ENCODE measurements around the gene CDC34.

Gene CDC34

GRCh38 chr19:498977-499623 lies 32.5 kb upstream of the CDC34 start:
- no peak overlapping the region for H3K27ac ChIP-seq
- no peak for TF ChIP-seq CTCF (conservative IDR thresholded peaks at IDR 0.05)
- TF ChIP-seq ZFX (IDR thresholded peaks at IDR 0.05) = no peak

- H3K27ac ChIP-seq = no peak overlapping the region
- TF ChIP-seq ZFX (IDR thresholded peaks at IDR 0.05) (no peak), CTCF (conservative IDR thresholded peaks at IDR 0.05) (no peak)
These were observed 29.9 kb upstream of the CDC34 start for GRCh38 chr19:501646-502045.

DNA sequence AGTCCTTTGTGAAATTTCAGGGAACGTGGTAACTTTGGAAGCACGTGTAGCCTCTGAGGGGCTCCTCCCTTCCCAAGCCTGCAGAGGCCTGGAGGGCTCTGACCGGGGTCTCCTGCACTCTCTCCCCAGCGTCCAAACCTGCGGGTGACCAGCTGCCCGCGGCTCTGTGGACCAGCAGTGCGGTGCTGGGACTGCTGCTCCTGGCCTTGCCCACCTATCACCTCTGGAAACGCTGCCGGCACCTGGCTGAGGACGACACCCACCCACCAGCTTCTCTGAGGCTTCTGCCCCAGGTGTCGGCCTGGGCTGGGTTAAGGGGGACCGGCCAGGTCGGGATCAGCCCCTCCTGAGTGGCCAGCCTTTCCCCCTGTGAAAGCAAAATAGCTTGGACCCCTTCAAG lies 26.9 kb upstream of the CDC34 start:
- H3K27ac ChIP-seq = no peak overlapping the region
- TF ChIP-seq CTCF (conservative IDR thresholded peaks at IDR 0.05) (no peak), ZFX (IDR thresholded peaks at IDR 0.05) (no peak)

- TF ChIP-seq ZFX (IDR thresholded peaks at IDR 0.05) (no peak; the same call in 1 of the 2 replicates), CTCF (conservative IDR thresholded peaks at IDR 0.05) (peak; percentile 98)
- peak overlapping the region; percentile 93 for H3K27ac ChIP-seq
These were observed 24.9 kb upstream of the CDC34 start for GRCh38 chr19:506404-507285.

DNA sequence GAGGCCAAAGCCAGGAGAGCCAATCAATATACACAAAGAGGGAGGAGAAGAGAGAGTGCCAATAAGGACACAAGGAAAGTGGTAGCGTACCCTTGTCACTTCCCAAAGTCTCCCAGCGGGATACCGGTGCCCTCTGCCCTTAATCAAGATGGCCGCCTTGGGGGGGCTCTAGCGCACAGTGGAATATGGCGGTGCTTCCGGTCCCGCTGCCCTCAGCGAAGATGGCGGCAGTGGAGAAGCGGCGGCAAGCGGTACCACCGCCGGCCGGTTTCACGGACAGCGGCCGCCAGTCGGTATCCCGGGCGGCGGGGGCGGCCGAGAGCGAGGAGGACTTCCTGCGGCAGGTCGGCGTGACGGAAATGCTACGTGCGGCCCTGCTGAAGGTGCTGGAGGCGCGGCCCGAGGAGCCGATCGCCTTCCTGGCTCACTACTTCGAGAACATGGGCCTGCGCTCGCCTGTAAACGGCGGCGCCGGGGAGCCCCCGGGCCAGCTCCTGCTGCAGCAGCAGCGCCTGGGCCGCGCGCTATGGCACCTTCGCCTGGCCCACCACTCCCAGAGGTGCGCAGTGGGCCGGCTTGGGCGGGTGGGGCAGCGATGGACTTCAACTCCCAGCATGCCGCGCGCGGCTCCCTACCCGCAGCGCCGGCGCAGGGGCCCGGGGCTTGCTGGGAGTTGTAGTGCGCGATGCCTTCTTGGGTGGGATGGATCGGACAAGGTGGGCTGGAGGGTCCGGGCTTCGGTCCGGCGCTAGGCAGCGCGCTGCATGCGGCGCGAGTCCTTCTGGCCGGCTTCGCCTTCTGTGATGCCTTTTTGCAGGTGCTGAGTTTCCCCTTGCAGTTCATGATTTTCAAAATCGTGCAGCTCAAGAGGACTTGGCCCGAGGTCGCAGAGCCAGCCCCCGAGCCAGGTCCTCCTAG lies 24.0 kb upstream of the CDC34 start, which contains the start of gene TPGS1:
TSS of gene TPGS1 (plus strand) at position 212 of the 918 bp plus-strand sequence. CDS start at position 222, 10 bp downstream.
- TF ChIP-seq ZFX (IDR thresholded peaks at IDR 0.05) (peak; percentile 95; the same call in 1 of the 2 replicates), CTCF (conservative IDR thresholded peaks at IDR 0.05) (no peak)
- peak within 1 kb of the TSS; percentile 93 for H3K27ac ChIP-seq

DNA sequence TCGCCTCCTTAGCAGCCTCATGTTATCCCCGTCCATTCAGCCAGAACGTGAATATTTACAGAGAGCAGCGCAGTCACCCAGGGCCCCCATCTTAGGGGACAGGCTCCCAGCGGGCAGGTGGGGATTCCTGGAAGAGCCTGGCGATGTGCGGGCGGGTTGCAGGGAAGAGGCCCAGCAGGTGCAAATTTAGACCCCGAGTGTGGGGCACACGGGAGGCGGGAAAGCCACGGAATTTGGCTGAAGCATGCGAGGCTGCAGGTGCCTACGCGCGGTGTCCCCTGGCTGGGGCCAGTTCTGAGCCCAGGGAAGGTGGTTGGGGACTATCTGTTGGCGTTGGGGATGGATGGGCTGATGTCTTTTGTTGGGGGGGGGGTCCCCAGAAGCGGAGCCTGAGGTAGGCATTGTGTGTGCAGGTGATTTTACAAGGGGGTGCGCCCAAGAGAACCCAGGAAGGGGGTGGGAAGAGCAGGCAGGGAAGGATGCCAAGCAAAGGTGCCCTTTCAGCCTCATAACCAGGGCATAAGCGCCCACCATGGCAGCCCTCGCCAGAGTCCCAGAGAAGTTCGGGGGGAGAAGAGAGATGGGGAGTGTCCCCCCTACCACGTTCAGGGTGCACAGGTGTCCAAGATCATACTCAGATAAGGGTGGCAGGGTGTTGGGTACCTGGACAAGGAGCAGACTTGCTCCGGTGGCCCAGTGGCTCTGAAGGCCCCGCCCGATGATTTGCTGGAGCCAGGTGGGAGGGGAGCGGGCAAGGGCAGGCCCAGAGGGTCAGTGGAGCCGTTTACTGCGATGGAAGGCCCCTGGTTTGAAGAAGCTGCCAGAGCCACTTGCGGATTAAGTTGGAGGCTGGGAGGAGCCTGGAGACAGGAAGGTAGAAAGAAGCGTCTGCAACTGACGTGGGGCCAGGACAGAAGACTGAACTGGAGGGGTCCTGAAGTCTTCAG lies 23.1 kb upstream of the CDC34 start:
- no peak for TF ChIP-seq ZFX (IDR thresholded peaks at IDR 0.05)
- TF ChIP-seq CTCF (conservative IDR thresholded peaks at IDR 0.05) = no peak
- peak overlapping the region; percentile 93; the same call in 1 of the 2 replicates for H3K27ac ChIP-seq
